NCI-H748 treated with DMSO at 0.1 percent for 48 hours (cell line): ENCODE data around the gene KDM7A.
"Not testable (repeated sequence)": the region's sequence is repeated elsewhere in the genome, so short reads cannot be mapped to it uniquely, and the experiment has no call there.

Experiments used
- DNase-seq: peaks from one replicate; lab custom pipeline; 2025; lab: John Stamatoyannopoulos, UW

Gene KDM7A

GRCh38 chr7:140176811-140177702, at the start of gene KDM7A:
Gene KDM7A, minus strand, starts transcription at chr7:140176983. Its CDS starts 46 bp downstream, at chr7:140176937.
- DNase-seq = peak; percentile 73

GRCh38 chr7:140225562-140226249, 48.9 kb upstream of the KDM7A start:
- no peak for DNase-seq

DNA sequence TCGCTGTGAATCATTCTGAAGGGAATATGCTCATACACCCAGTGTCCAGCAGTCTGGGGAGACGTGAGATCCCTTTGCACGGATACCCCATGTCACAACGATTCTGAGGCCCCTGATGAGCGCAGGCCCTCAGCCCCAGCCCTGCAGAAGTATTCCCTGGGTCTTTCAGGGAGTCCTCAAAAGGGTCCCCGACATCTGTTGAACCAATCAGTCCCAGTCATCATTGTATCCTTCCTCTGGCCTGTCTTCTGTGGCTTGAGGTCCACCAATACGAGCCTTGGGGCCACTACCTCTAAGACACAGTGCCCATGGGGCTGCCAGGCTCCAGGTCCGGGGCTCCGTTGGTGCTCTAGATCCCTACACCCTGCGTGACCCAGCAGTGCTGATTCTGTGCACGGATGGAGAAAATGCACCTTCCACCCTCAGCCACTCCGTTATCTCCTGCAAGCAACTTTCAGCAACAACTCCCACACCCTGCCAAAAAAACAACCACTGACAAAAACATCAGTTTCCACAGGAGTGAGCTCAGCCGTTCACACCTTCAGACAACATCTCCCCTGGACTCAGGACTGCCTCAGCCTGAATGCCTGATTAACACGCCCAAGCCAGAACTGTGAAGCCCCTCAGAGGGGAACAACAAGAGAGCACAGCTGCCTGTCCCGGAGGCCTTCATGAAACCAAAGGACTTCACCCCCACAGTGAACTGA, 46.9 kb upstream of the KDM7A start:
- DNase-seq = no peak

DNA sequence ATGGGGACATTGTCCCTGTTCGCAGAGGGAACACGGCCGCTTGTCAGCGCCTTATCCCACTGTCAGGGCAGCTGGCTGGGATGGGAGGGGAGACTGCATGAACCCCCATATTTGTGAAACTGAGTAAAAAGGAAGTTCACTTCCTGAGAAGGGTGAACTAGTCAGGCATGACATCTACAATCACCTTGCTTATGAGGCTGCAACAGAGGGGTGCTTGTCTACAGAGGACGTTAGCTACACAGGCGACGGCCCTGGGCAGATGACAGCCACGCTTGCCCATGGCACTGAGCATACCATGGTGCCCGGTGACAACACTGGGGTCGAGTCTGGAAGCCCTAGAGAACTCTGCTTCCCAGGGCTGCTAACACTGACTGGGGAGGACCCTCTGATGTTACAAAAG, 46.0 kb upstream of the KDM7A start:
- DNase-seq = no peak

DNA sequence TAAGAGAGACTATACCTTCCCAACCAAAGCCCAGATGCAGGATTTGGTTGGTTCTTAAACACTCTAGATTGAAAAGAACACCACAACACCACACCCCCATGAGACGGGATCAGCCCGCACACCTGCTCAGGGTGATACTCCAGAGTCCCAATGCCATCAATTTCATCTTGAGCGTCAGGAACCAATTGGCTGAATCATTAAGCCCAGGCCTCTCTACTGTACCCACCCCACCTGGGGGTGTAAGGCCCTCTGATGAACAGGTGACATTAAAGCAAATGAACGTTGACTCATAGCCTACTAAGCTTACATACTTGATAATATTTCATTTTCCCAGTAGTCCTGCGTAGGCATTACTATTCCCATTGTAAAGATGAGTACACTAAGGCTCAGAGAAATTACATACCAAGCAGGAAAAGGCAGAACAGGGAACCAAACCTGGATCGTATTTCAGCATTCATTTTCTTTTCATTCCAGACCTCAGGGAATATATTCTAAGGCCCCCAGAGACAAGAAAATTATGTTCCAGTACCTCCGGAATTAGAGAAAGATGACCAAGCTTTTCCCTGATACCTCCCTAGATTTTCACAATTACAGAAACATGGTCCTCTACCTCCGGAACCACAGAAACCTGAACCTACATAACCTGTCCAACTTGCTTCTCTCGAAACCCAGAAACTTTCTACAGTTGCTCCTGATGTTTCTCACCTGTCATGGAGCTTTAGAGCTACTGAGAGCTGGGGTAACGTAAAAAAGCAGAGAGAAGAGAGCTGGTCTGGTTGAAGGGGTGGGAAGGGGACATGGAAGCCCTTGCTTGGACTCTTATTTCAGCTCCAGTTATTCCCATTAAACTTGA, 43.1 kb upstream of the KDM7A start:
- DNase-seq = no peak

DNA sequence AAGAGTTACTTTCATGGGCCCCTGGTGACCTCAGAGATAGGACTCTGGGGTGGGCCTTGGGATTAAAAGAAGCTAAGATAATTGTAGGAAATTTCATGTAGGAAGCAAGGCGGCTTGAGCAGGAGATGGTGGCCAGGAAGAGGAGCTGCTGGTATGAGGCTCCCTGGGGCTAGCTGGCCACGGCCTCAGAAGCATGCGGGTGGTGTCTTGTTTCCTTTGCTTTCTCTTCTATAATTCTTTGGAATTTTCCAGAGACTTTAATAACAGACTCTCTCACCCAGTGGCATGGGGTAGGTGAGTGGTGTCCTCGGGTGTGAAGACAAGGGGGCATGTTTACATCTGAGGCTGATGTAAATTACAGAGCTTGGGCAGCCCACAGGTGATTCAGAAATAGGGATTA, 41.9 kb upstream of the KDM7A start:
- DNase-seq = no peak

- DNase-seq = no peak
Observed at GRCh38 chr7:140217750-140218501, 41.1 kb upstream of the KDM7A start.

GRCh38 chr7:140215281-140215680, 38.5 kb upstream of the KDM7A start:
- no peak for DNase-seq

DNA sequence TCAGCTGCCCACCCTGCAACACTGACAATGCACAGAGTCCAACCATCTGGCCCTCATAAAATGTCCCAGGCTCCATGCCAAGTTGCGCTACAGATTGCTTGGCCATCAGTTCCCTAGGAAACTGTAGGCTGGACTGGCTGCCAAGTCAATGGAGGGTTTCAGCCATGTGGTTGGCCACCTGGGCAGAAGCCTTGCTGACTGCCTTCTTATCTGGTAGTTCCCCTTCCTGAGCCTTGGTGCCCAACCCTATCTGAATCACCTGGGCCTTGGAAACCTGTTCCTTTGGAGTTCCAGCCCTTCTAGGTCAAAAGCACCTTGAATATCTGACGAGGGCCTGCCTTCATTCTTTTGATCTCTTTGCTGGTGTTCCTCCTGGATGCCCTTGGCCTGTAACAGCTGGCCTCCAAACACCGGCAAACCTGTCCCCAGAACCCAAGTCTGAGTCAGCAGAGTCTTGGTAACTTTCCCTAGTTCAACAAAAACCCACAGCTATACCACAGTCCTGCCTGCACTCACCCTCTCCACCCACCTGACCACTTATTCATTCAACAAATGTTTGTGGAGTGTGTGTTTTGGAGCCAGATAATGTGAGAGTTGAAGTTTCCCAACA, 37.4 kb upstream of the KDM7A start:
- no peak for DNase-seq

DNA sequence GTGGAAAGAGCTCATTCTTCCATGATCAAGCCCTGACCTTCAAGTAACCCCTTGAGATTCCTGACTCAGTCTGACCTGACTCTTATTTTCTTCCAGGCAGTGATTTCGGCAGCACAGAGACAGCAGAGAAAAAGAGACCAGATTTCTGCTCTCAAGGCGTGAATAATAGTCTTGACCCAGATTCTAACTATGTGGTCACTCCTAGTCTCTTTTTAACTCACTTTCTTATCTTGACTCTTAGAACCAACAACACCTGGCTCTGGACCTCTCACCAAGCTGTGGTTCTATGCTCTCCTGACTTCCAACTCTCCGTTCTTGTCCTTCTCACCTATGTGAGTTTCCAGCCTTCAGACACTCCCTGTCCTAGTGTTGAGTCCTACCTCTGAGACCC, 36.9 kb upstream of the KDM7A start:
- DNase-seq = no peak

- no peak for DNase-seq
Observed at GRCh38 chr7:140212100-140212881, 35.5 kb upstream of the KDM7A start.

- no peak for DNase-seq
Observed at GRCh38 chr7:140211698-140212097, 34.9 kb upstream of the KDM7A start.

DNA sequence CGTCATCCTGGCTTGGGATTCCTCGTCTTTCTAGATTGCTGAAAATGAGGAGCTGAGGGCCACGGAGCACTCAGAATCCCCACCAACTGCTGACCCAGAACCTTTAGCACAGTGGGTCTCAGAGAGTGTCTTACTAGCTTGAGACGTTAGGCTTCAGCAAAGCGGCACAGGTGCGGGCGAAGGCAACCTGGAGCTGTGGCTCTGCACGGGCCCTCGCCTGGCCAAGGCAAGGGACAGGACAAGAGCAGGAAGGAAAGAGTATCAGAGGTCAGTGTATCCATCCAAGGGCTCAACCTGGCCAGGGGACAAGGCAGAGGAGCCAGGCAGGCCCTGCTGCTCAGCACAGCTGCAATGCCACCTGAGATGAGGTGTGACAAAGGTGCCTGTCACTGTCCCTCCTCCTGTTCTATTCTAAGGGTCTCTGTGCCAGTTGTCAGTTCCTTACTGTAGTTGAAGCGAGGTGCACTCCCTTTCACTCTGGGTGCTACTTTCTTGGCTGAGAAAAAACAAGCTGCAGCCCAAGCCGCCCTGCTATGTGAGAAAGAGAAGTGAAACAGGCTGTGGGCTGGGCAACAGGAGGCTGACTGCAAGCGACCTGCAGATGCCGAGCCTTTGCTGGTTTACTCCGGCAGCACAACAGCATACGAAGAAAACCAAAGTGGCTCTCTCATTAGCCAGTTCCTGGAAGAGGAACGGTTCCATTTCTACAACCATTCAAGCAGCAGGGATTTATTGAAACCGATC, 33.3 kb upstream of the KDM7A start:
- DNase-seq = no peak

- no peak for DNase-seq
Observed at GRCh38 chr7:140206616-140207389, 30.0 kb upstream of the KDM7A start.

DNA sequence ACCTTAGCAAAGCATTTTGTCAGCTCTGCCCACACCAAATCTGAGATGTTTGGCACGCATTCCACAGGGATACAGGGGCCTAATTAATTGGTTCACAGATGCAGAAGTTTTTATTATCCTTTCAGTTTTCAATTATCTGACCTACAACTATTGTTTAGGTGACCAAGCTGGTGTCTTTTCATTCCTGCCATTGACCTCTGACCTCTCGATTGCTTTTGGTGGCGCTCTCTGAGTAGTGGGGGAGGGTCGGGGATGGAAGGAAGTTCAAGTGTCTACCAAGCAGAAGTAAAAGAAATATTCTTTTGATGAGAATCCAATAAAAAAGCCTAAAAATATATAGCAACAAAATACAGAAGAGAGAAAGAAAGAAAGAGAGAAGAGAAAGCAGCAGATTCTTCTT, 28.8 kb upstream of the KDM7A start:
- DNase-seq = no peak

DNA sequence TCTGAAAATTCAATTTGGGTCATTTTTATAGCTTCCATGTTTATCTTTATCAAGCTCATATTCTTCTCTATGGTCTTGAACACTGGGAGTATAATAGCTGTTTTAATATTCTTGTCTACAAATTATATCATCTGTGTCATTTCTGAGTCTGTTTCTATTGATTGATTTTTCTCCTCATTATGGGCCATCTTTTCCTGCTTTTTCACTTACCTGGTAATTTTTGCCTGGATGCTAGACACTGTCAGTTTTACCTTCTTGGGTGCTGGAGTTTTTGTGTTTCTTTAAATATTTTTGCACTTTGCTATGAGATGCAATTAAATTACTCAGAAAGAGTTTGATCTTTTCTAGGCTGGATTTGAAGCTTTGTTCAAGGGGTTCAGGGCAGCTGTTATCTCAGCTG, 26.8 kb upstream of the KDM7A start:
- no peak for DNase-seq

DNA sequence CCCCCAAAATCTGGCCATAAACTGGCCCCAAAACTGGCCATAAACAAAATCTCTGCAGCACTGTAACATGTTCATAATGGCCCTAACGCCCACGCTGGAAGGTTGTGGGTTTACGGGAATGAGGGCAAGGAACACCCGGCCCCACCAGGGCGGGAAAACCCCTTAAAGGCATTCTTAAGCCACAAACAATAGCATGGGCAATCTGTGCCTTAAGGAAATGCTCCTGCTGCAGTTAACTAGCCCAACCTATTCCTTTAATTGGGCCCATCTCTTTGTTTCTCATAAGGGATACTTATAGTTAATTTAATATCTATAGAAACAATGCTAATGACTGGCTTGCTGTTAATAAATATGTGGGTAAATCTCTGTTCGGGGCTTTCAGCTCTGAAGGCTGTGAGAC, 26.2 kb upstream of the KDM7A start:
- DNase-seq = not testable (repeated sequence)

- DNase-seq = no peak
Observed at GRCh38 chr7:140201393-140201792, 24.6 kb upstream of the KDM7A start.
